Mononuclear cell (primary cell): Measurements from ENCODE around the gene KNSTRN. TPM values are rescaled to one million over a fixed set of nuclear protein-coding genes. Genes with fewer than 3 reads are reported as not detected.

Experiments used
- H3K27me3 ChIP-seq: 2 replicates; pipeline ENCODE4 v1.6.0; 2011; ENCODE audit warnings: low read length, control low read depth; ENCODE audit not compliant: insufficient read depth
- H3K4me1 ChIP-seq: 2 replicates; pipeline ENCODE4 v1.5.1; 2011; ENCODE audit warnings: mild to moderate bottlenecking, low read length, control low read depth; ENCODE audit not compliant: insufficient read depth
- H3K4me3 ChIP-seq: 2 replicates; pipeline ENCODE4 v1.5.1; 2011; ENCODE audit warnings: mild to moderate bottlenecking, low read length, moderate library complexity
- H3K9me3 ChIP-seq: 2 replicates; pipeline ENCODE4 v1.5.1; 2011; ENCODE audit warnings: low read depth, mild to moderate bottlenecking, control low read depth, low read length
- total RNA-seq: library from RNA; depleted of rRNA; stranded (reverse); fragments of >200 nt; gene quantifications from one replicate; pipeline ENCODE4 v1.2.3, GENCODE V29; 2012

Gene KNSTRN
- total RNA-seq, 1 donor: 7.1 TPM

DNA sequence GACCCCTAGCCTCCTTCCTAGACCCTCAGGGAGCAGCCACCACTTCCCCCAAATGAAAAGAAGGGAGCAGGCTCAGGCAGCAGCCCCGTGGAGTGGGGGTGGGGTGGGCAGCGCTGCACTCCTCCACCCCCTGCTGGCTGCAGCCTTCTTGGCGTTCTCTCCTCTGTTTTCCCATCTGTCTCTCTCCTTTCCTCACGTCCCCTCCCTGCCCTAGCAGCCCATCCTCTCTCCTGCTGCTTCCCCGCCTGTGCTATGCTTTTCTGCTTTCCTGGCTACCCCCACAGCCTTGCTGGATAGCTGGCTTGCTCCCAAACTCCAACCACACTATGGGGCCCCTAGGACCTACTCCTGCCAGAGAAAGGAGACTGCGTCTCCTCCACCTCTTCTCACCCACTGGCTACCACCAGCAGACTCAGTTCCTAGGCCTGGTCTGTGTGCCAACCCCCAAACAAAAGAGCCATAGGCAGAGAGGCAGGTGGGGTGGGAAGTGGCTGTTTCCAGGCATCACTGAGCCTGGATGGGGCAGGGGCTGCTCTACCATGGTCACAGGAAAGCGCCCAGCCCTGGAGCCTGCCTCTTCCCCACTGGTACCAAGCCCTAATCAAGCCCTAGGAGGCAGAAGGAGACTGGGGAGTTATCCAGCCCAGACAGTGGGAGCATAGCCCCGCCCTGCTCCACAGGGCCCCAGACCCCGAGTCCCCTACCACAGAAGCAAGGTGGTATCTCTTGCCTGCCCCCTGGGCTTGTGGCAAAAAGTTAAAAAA is 27.9 kb upstream of the KNSTRN start:
- Histone ChIP-seq H3K27me3 (no peaks in the 10 kb centered on the region), H3K4me3 (no peak overlapping the region), H3K4me1 (peaks cover 11% of the 10 kb centered on the region), H3K9me3 (no peaks in the 10 kb centered on the region)

DNA sequence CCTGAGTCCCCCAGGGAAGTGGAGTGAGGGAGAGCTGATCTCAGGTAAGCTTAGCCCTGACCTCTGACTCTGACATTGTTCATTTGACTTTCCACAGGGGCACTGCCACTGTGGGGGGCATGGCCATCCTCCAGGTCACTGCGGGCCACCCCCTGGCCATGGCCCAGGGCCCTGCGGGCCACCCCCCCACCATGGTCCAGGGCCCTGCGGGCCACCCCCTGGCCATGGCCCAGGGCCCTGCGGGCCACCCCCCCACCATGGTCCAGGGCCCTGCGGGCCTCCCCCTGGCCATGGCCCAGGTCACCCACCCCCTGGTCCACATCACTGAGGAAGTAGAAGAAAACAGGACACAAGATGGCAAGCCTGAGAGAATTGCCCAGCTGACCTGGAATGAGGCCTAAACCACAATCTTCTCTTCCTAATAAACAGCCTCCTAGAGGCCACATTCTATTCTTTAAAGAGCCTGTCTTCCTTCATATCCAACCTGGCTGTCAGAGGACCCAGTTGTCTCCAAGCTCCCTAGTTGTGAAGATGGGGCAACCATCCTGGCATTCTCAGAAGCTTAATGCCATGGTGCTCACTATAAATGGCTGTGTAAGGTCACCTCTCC is 26.4 kb upstream of the KNSTRN start:
- Histone ChIP-seq H3K4me1 (peaks cover 11% of the 10 kb centered on the region), H3K27me3 (no peaks in the 10 kb centered on the region), H3K9me3 (no peaks in the 10 kb centered on the region), H3K4me3 (no peak overlapping the region)

DNA sequence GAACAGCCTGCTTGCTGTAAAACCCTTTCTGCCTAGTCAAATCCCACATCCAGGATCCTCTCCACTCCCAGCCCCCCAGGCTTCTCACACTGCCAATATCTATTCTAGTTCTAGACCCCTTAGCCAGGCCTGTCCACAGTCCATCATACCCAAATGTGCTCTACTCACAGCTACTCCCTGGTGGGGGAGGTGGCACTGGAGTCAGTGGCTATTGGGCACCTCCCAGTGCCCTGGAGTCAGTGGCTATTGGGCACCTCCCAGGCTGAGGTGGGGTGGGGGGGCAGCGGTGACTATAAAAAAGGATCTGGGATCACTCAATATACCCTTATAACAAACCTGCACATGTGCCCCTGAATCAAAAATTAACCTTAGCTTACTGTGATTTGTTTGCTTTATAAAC is 25.3 kb upstream of the KNSTRN start:
- no peak overlapping the region for H3K4me3 ChIP-seq

DNA sequence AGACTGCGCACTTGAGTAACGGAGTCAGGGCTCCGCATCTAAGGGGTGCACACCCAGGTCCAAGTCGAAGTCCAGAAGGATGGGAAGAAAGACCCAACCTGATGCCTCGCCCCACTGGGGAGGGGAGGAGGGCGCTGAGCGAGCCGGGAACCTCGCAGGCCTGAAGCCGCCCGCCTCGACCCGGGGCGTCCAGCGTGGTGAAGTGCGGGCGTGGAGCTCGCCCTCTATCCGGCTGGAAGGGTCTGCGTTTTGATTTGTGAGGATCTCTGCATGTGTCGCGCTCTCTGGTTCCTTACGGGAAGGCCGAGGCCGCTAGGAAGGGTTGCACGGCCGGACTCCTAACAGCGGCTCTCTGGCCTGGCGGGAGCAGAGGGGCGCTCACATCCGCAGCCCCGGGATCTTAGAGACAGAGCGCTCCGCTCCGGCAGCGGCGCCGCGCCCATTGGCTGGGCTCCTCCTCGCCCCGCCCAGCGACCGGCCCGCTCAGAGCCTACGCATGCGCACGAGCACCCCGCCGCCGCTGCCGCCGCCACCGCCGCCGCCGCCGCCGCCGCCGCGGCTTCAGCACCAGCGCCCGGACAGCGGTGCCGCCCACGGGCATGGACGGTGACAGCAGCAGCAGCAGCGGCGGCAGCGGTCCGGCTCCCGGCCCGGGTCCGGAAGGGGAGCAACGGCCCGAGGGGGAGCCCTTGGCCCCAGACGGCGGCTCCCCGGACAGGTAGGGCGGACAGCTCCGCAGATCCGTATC is 24.6 kb upstream of the KNSTRN start, which contains the start of gene DISP2:
Gene DISP2, plus strand, starts transcription at position 497 of the 748 bp plus-strand sequence. Its CDS starts 103 bp downstream, at position 600.
- Histone ChIP-seq H3K4me1 (peaks cover 11% of the 10 kb centered on the region), H3K4me3 (peak within 1 kb of the TSS; percentile 36)

More for the DNA sequence above, 25.3 kb upstream of the KNSTRN start:
- H3K27me3 ChIP-seq: no peaks in the 10 kb centered on the region
- H3K9me3 ChIP-seq: no peaks in the 10 kb centered on the region
- peaks cover 11% of the 10 kb centered on the region for H3K4me1 ChIP-seq

DNA sequence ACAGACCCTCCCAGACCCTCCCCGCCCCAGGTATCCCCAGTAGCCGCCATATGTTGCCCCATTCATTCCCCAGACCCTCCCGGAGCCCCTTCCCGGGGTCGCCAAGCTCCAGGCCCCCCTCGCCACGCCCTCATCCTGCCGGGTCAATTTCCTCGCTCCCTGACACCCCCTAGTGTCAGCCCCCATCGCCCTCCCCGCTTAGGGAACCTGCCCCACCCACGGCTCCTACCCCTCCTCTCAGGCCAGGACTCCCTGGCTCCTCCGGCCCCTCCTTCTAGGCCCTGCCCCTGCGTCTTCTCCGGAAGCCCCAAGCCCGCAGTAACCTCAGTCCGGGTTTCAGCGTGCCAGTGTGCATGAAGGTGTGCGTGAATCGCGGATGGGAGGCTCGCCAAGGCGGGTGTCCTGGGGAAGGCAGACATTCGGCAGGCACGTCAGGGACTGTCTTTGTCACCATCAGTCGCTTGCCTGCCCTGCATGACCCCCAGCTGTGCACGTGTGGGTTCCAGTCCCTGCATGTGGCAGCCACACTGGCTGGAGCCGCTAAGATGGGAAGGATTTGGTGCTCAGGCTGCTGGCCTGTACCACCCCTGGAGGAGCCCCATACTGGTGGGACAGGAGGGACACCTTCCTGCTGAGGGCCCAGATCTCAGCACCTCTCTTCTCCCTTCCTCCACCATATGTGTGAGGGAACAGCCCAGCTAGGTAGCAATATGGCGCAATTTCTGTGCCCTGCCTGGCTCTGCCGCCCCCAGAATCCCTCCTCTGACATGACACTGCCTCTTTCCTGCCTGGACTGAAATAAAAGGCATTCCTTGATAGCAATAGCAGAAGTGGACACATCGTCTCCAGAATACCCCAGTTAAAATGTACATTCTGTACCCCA is 23.8 kb upstream of the KNSTRN start:
- H3K9me3 ChIP-seq: no peaks in the 10 kb centered on the region
- H3K4me3 ChIP-seq: peak overlapping the region; percentile 31
- H3K4me1 ChIP-seq: peaks cover 11% of the 10 kb centered on the region
- no peaks in the 10 kb centered on the region for H3K27me3 ChIP-seq

More for the DNA sequence above, 24.6 kb upstream of the KNSTRN start, which contains the start of gene DISP2:
- no peaks in the 10 kb centered on the region for H3K27me3 ChIP-seq
- no peaks in the 10 kb centered on the region for H3K9me3 ChIP-seq

DNA sequence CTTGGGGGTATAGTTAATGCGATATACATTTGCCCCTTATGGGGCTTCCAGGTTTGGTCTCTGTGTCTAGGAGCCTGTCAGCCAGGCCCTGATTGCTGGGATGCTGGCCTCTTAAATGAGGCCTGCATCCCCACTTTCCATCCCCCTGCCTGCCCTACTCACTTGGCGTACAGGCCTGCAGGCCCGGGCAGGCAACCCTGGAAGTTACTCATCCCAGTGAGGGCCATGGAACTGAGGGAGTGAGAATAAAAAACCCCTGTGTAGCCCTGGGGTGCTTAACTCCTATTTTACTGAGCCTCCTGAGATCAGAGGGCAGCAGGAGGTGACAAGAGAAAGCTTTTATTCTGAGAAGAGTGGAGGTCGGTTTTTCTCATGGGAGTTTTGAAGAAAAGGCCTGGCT is 22.5 kb upstream of the KNSTRN start:
- no peaks in the 10 kb centered on the region for H3K9me3 ChIP-seq
- no peak overlapping the region for H3K4me3 ChIP-seq
- peaks cover 11% of the 10 kb centered on the region for H3K4me1 ChIP-seq
- no peaks in the 10 kb centered on the region for H3K27me3 ChIP-seq

DNA sequence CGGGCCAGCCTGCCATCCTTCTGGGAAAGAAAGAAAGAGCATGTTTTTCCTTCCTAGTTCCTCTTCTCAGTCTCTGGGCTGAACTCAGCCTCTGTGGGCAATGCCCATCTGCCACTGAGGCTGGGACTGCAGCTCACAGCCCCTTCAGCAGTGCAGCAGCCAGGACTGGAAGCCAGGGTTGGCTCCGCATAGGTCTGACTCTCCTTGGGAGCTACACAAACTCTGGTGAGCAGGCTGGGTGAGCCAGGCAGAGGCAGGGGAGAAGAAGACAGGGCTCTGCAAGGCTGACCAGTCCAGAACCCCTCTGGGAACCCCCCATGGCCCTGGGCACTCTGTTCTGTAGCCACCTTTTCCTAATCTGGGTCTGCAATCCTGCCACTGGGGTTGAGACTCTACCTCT is 20.9 kb upstream of the KNSTRN start:
- H3K4me3 ChIP-seq: no peak overlapping the region
- peaks cover 19% of the 10 kb centered on the region for H3K4me1 ChIP-seq
- no peaks in the 10 kb centered on the region for H3K27me3 ChIP-seq
- H3K9me3 ChIP-seq: no peaks in the 10 kb centered on the region

DNA sequence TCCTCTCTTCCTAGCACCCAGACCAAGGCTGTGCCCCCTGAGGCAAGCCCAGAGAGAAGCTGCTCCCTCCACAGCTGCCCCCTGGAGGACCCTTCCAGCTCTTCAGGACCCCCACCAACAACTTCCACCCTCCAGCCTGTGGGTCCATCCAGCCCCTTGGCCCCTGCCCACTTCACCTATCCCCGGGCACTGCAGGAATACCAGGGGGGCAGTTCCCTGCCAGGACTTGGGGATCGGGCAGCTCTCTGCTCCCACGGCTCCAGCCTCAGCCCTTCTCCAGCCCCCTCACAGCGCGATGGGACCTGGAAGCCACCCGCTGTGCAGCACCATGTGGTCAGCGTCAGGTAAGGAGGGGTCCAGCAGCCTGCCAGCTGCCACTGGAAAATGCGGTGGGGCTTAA is 18.9 kb upstream of the KNSTRN start:
- Histone ChIP-seq H3K27me3 (no peaks in the 10 kb centered on the region), H3K4me3 (no peak overlapping the region), H3K9me3 (no peaks in the 10 kb centered on the region), H3K4me1 (peaks cover 26% of the 10 kb centered on the region)

DNA sequence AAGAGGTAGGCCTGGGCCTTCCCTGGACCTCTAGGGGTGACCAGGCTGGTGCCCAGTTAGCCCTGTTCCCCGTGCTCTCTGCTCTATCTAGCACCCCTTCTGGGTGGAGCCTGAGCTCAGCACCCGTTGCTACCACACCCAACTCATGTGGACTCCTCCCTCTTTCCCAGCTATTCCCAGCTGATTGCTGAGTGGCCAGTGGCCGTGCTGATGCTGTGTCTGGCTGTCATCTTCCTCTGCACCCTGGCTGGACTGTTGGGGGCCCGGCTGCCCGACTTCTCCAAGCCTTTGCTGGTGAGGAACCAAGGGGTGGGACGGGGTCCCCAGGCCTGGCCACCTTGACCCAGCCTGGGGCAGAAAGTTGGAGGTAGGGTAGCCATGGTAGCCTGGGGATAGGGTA is 18.3 kb upstream of the KNSTRN start:
- Histone ChIP-seq H3K4me1 (peaks cover 23% of the 10 kb centered on the region), H3K9me3 (no peaks in the 10 kb centered on the region), H3K27me3 (no peaks in the 10 kb centered on the region), H3K4me3 (no peak overlapping the region)

DNA sequence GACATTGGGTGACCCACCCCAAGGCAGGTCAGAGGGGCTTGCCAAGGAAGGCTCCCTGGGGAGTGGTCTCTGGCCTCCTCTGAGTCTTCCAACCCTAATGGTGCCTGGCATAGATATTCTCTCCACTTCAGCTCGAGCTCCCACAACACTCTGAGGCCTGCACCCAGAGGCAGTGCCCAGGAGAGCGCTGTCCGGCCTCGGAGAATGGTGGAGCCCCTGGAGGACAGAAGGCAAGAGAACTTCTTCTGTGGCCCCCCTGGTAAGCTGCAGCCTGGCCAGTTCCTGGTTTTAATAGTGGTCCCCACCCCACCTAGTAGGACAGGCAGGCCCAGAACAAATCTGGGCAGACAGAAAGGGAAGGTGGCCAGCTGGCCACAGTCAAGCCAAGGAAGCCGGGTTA is 17.5 kb upstream of the KNSTRN start:
- H3K4me1 ChIP-seq: peaks cover 23% of the 10 kb centered on the region
- no peaks in the 10 kb centered on the region for H3K9me3 ChIP-seq
- H3K27me3 ChIP-seq: no peaks in the 10 kb centered on the region
- H3K4me3 ChIP-seq: no peak overlapping the region

DNA sequence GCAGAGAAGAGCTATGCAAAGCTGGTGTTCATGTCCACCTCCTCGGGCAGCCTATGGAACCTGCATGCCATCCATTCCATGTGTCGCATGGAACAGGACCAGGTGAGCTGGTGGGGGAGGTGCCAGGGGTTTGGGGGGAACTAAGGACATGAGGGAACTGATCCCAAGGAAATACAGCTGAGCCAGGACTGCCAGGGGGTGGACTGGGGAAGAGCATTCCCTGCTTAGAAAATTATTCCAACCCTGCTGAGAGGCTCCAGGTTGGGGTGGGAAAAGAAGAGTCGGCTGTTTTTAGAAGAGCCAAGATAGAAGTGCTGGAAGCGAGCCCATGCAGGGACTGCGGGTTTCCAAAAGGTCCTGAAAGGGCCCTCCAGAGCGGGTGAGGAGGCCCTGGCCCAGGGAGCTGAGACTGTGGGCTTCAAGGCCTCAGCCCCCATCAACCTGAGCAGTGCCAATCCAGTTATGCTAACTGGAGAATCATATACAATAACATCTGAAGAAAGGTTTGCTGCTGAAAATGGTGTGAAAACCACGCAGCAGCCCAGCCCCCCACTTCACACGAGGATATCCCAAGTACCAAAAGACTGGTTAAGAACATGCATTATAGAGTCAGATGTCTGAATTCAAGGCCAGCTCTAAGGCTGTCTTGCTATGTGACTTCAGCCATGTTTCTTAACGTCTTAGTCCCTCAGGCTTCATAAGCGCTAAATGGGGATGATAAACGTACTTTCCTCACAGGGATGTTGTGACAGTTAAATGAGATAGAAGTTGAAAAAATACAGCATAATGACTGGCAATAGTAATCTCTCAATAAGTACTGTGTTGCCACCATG is 16.7 kb upstream of the KNSTRN start:
- H3K4me3 ChIP-seq: no peak overlapping the region
- no peaks in the 10 kb centered on the region for H3K27me3 ChIP-seq
- peaks cover 23% of the 10 kb centered on the region for H3K4me1 ChIP-seq
- no peaks in the 10 kb centered on the region for H3K9me3 ChIP-seq

DNA sequence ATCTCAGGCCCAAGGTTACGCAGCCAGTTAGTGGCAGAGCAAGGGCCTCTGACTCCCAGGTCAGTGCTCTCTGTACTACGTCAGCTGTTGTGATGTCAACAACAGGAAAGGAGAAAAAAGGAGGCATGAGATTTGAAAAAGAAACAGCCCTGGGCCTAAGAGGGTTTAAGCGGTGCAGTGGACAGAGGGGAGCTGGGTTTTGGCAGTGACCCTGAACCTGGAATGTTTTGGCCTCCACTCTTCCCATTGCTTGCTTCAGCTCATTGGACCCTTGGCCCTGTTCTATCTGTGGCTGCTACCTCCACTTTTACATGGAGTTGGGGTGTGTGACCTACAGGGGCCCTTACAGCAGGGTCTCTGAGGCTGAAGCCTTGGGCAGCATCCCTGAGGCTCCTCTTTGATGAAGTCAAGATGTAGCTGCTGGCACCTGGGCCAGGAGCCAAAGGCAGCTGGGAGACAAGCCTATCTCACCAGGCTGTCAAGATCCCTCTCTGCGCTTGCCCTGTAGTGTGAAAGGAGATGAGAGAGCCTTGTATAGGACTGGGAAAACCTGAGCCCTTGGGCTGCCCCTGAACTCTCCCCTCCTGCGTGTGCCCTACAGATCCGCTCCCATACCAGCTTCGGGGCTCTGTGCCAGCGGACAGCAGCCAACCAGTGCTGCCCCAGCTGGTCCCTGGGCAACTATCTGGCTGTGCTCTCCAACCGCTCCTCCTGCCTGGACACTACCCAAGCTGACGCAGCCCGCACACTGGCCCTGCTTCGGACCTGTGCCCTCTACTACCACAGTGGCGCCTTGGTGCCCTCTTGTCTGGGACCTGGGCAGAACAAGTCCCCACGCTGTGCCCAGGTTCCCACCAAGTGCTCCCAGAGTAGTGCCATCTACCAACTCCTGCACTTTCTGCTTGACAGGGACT is 15.8 kb upstream of the KNSTRN start:
- peaks cover 23% of the 10 kb centered on the region for H3K4me1 ChIP-seq
- no peak overlapping the region for H3K4me3 ChIP-seq

DNA sequence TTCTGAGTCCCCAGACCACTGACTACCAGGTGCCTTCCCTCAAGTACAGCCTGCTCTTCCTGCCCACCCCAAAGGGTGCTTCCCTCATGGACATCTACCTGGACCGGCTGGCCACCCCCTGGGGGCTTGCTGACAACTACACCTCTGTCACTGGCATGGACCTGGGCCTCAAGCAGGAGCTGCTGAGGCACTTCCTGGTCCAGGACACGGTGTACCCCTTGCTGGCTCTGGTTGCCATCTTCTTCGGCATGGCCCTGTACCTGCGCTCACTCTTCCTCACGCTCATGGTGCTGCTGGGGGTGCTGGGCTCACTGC is 15.2 kb upstream of the KNSTRN start:
- peaks cover 23% of the 10 kb centered on the region for H3K4me1 ChIP-seq
- H3K9me3 ChIP-seq: no peaks in the 10 kb centered on the region
- peak overlapping the region; percentile 48 for H3K4me3 ChIP-seq
- no peaks in the 10 kb centered on the region for H3K27me3 ChIP-seq

More for the DNA sequence above, 15.8 kb upstream of the KNSTRN start:
- Histone ChIP-seq H3K27me3 (no peaks in the 10 kb centered on the region), H3K9me3 (no peaks in the 10 kb centered on the region)
